ENCODE measurements around the gene BCKDHB.

The BCKDHB gene

DNA sequence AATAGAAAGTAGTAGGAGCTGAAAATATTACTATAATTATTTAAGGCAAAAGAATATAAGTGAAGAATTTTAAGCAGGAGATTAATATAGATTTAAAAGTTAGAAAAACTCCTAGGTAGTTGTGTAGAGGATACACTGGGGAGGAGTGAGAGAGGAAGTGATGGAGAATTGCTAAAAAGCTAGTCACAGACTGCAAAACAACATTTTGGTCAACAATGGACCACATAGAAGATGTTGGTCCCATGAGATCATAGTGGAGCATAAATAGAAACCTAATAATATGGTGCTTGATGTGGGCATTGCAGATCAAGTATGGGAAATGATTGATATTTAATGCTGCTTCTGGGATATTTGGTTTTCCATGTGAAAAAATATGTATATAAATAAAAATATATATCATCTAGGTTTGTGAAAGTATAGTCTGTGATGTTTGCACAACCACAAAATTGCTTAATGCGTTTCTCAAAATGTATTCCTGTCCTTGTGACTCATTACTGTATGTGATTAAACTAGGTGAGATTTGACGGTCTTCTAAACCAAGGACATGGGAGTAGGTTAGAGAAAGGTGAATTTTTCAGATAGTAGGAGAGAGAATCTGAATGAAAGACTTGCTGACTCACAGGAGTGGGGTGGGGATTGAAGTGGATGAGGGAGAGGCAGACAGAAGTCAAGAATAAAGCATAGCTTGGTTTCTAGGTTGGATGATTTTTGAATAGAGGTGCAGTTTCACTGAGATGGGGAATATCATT lies 174.0 kb downstream of the BCKDHB start:
- no peaks in the 10 kb centered on the region for H3K27me3 ChIP-seq (ENCODE audit: insufficient read depth, low read depth)
- H3K4me3 ChIP-seq (IDR thresholded peaks at IDR 0.05; ENCODE audit: insufficient read depth, low read depth, low read length), result no peak overlapping the region
- no peak overlapping the region for H2AFZ ChIP-seq (ENCODE audit: low read depth)
- H3K79me2 ChIP-seq (ENCODE audit: insufficient read depth, low read depth), result no peaks in the 10 kb centered on the region
- H4K20me1 ChIP-seq (ENCODE audit: insufficient read depth), result no peaks in the 10 kb centered on the region
- H3K9ac ChIP-seq, result no peak overlapping the region
- H3K4me2 ChIP-seq, result no peak overlapping the region
- no peak overlapping the region for H3K27ac ChIP-seq
- H3K4me1 ChIP-seq (ENCODE audit: low read depth, poor library complexity, severe bottlenecking), result no peaks in the 10 kb centered on the region
- TF ChIP-seq, protein P1, sequence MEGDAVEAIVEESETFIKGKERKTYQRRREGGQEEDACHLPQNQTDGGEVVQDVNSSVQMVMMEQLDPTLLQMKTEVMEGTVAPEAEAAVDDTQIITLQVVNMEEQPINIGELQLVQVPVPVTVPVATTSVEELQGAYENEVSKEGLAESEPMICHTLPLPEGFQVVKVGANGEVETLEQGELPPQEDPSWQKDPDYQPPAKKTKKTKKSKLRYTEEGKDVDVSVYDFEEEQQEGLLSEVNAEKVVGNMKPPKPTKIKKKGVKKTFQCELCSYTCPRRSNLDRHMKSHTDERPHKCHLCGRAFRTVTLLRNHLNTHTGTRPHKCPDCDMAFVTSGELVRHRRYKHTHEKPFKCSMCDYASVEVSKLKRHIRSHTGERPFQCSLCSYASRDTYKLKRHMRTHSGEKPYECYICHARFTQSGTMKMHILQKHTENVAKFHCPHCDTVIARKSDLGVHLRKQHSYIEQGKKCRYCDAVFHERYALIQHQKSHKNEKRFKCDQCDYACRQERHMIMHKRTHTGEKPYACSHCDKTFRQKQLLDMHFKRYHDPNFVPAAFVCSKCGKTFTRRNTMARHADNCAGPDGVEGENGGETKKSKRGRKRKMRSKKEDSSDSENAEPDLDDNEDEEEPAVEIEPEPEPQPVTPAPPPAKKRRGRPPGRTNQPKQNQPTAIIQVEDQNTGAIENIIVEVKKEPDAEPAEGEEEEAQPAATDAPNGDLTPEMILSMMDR (conservative IDR thresholded peaks at IDR 0.05; ENCODE audit: low read depth, low read length), result no peak
- no peaks in the 10 kb centered on the region for H3K36me3 ChIP-seq (ENCODE audit: insufficient read depth)

DNA sequence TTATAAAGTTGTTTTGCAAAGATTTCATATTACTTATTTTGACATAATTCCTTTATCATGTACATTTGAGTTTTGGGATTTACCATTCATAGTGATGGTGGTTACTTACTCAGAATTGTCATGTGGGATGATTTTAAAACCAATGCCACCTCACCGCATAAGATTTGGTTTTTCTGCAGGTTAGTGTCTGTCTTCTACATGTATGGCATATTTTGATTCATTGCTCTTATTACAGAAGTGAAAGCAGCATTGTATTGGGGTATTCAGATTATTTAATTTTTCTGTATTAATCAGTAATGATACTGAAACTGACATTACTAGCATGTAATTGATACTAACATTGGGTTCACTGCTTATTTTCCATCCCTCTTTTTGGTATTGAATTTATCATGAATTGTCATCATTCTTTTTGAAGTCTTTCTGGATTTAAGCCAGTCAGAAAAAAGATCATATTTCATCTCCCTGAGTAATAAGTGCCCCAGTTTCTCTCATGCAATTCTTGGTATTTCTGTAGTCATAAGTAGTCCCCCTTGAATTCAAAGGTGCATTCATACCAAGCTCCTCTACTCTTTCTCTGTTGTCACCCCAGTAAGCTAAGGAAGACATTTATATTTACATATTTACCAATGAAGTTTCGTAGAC lies 176.6 kb downstream of the BCKDHB start:
- H4K20me1 ChIP-seq (ENCODE audit: insufficient read depth), result no peaks in the 10 kb centered on the region
- H2AFZ ChIP-seq (ENCODE audit: low read depth), result no peak overlapping the region
- H3K9ac ChIP-seq, result no peak overlapping the region
- H3K4me2 ChIP-seq, result no peak overlapping the region
- TF ChIP-seq, protein P1 (conservative IDR thresholded peaks at IDR 0.05; ENCODE audit: low read depth, low read length), result no peak
- H3K79me2 ChIP-seq (ENCODE audit: insufficient read depth, low read depth), result no peaks in the 10 kb centered on the region
- H3K36me3 ChIP-seq (ENCODE audit: insufficient read depth), result no peaks in the 10 kb centered on the region
- no peaks in the 10 kb centered on the region for H3K27me3 ChIP-seq (ENCODE audit: insufficient read depth, low read depth)
- H3K4me1 ChIP-seq (ENCODE audit: low read depth, poor library complexity, severe bottlenecking), result no peaks in the 10 kb centered on the region
- H3K4me3 ChIP-seq (IDR thresholded peaks at IDR 0.05; ENCODE audit: insufficient read depth, low read depth, low read length), result no peak overlapping the region
- H3K27ac ChIP-seq, result no peak overlapping the region

DNA sequence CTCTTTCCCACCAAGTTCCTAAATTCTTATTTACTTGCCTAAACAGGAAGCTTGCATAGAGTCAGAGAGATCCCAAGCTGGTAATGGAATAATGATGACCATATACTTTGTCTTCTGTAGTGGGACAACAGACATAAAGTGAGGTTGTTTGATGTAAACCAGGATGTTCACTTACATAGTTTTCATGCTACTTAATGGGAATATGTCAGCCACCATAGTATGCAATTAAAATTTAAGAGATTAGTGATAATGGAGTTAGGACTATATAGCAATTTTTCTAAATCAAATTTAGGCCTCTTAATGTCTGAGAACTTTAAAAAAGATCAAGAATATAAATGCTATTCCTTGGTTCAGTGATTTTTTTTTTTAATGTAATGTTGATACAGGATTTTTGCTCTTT lies 180.6 kb downstream of the BCKDHB start:
- TF ChIP-seq, protein P1 (conservative IDR thresholded peaks at IDR 0.05; ENCODE audit: low read depth, low read length), result no peak
- Histone ChIP-seq H2AFZ (ENCODE audit: low read depth) (no peak overlapping the region), H4K20me1 (ENCODE audit: insufficient read depth) (no peaks in the 10 kb centered on the region), H3K27ac (no peak overlapping the region), H3K79me2 (ENCODE audit: insufficient read depth, low read depth) (no peaks in the 10 kb centered on the region), H3K9ac (no peak overlapping the region), H3K4me3 (IDR thresholded peaks at IDR 0.05; ENCODE audit: insufficient read depth, low read depth, low read length) (no peak overlapping the region), H3K27me3 (ENCODE audit: insufficient read depth, low read depth) (no peaks in the 10 kb centered on the region), H3K4me1 (ENCODE audit: low read depth, poor library complexity, severe bottlenecking) (no peaks in the 10 kb centered on the region), H3K4me2 (no peak overlapping the region), H3K36me3 (ENCODE audit: insufficient read depth) (no peaks in the 10 kb centered on the region)

DNA sequence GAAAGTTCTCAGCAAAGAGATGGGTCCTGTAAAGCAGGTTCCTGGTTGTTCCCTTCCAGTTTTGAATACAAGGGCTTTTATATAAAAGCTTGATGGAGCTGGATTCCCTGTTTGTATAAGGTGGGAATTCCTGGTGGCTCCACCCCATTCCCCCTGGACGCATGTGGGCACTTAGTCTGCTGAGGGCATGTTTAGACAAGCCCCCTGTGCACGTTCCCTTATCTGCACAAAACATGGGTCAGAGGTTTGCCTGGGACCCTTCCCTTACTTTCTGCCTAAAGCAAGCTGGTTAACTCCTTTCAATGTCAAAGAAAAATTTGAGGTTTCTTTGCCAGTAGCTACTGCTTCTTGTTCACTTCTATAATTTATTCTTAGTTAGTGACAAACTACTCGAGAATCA lies 181.1 kb downstream of the BCKDHB start:
- no peaks in the 10 kb centered on the region for H4K20me1 ChIP-seq (ENCODE audit: insufficient read depth)
- H3K9ac ChIP-seq, result no peak overlapping the region
- H3K36me3 ChIP-seq (ENCODE audit: insufficient read depth), result no peaks in the 10 kb centered on the region
- no peak overlapping the region for H2AFZ ChIP-seq (ENCODE audit: low read depth)
- H3K4me2 ChIP-seq, result no peak overlapping the region
- H3K79me2 ChIP-seq (ENCODE audit: insufficient read depth, low read depth), result no peaks in the 10 kb centered on the region
- TF ChIP-seq, protein P1 (conservative IDR thresholded peaks at IDR 0.05; ENCODE audit: low read depth, low read length), result no peak
- no peak overlapping the region for H3K27ac ChIP-seq
- no peaks in the 10 kb centered on the region for H3K27me3 ChIP-seq (ENCODE audit: insufficient read depth, low read depth)
- H3K4me3 ChIP-seq (IDR thresholded peaks at IDR 0.05; ENCODE audit: insufficient read depth, low read depth, low read length), result no peak overlapping the region
- H3K4me1 ChIP-seq (ENCODE audit: low read depth, poor library complexity, severe bottlenecking), result no peaks in the 10 kb centered on the region
